ENCODE measurements around the gene TMEM239.

Gene TMEM239

GRCh38 chr20:2851086-2851485 lies 34.9 kb downstream of the TMEM239 start:
- DNase-seq = no peak

- DNase-seq = no peak
Measured at GRCh38 chr20:2858591-2858990, 42.4 kb downstream of the TMEM239 start.

GRCh38 chr20:2859330-2860121 lies 43.4 kb downstream of the TMEM239 start:
- no peak for DNase-seq

- no peak for DNase-seq
Measured at GRCh38 chr20:2864626-2865025, 48.5 kb downstream of the TMEM239 start.

- DNase-seq = no peak
Measured at GRCh38 chr20:2865101-2865500, 48.9 kb downstream of the TMEM239 start.

- no peak for DNase-seq
Measured at GRCh38 chr20:2865630-2866029, 49.5 kb downstream of the TMEM239 start.

GRCh38 chr20:2866236-2866635 lies 50.1 kb downstream of the TMEM239 start:
- DNase-seq = no peak

- no peak for DNase-seq
Measured at GRCh38 chr20:2867081-2867864, 51.1 kb downstream of the TMEM239 start.
